Activated CD4-positive, alpha-beta T cell treated with anti-CD3 and anti-CD28 coated beads for 4 hours (primary cell): ENCODE data around the gene IGF2BP2.
"Not testable (repeated sequence)": the region's sequence is repeated elsewhere in the genome, so short reads cannot be mapped to it uniquely, and the experiment has no call there.

Experiments used
- DNase-seq, 2 donors: peaks; one replicate each; pipeline ENCODE4 v3.0.0-alpha.2; 2020

Gene IGF2BP2

DNA sequence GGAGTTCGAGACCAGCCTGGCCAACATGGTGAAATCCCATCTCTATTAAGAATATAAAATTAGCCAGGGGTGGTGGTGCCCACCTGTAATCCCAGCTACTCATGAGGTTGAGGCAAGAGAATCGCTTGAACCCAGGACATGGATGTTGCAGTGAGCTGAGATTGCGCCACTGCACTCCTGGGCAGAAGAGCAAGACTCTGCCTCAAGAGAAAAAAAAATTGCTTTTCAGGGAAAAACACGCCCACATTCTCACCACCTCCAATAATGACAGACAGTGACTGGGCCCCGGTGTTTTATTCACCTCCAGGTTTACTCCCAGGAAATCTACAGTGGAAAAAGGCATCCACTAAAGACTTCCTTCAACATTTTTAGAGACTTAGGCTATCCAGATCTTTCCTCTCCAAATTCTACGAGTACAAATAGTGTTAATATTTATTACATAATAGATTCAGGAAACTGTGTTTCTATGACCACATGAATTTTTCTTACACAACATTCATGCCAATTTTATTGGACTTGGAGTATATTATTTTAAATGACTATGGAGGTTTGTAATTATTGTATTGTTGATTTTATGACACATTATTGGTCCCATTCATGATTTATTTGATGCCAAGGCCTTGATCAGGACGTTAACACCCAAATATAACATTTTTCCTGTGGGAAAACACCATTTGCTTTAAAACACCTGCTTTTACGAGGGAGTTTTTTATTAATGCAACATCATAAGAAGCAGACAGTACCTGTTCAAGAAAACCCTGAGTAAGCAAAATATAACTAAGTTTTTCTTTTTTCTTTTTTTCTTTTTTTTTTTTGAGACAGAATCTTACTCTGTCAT lies 26.6 kb downstream of the IGF2BP2 start:
- DNase-seq = no peak

DNA sequence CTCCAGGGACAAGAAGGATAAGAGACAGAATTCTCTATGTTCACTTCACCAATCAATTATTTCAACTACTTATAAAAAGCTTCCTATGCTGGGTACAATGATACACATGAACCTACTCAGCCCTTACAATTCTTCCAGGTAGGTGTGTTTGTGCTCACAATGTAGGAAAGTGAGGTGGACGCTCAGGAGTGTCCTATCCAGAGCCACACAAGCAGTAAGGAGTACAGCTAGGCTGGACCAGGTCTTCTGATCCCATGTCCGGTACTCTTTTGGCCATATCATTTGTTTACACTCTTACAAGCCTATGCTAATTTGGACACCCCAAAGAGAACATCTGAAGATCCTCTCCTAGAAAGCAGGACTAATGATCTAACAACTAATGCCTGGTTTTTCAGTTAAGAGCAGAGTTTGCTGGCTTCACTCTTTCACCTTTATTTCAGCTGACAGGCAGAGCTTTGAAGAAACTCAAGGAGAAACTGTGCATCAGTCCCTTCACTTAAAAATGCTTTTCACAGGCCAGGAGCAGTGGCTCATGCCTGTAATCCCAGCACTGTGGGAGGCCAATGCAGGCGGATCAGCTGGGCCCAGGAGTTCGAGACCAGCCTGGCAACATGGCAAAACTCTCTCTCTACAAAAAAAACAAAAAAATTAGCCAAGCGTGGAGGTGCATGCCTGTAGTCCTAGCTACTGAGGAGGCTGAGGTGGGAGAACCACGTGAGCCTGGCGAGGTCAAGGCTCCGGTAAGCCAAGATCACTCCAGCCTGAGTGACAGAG lies 27.5 kb downstream of the IGF2BP2 start:
- no peak for DNase-seq

DNA sequence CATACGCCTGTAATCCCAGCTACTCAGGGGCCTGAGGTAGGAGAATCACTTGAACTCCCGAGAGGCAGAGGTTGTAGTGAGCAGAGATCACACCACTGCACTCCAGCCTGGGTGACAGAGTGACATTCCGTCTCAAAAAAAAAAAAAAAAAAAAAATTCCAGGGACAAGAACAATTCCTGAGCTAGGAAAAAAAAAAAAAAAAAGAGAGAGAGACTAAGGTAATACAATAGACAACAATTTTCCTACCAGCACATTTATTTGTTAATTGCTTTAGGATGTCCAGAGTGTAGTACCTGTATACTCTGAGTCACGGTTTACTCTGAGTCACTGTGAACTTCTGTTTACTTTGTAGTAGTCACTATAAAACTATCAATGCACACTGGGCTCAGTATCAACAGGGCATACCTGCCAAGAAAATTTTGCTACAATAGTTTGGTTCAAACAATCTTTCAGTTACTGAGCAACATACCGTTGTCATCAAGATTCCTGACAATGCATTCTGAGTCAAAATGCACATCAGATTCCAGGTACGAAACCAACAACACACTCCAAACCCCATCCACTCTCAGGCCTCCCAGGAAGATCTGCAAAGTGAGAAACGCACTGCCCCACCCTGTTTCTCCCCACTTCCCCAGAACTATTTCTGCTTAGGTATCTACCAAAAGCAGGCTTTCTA lies 28.3 kb downstream of the IGF2BP2 start:
- DNase-seq = no peak

DNA sequence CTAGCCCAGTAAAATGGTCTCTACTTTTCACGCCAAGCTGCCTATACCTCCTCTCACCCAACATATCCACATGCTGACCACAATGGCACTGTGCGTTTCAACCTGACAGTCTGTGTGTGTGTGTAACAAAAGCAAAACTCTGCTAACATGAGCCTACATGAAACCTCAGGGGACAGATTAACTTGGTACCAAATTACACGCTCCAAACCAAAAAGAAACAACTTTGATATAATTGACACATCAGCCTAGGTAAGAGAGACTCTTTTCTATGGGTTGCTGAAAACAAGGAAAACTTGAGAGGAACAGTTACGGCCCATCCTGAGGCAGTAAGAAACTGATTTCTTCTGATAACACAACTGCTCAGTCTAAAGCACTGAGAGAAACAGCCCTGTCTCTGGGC lies 31.5 kb downstream of the IGF2BP2 start:
- DNase-seq = no peak

DNA sequence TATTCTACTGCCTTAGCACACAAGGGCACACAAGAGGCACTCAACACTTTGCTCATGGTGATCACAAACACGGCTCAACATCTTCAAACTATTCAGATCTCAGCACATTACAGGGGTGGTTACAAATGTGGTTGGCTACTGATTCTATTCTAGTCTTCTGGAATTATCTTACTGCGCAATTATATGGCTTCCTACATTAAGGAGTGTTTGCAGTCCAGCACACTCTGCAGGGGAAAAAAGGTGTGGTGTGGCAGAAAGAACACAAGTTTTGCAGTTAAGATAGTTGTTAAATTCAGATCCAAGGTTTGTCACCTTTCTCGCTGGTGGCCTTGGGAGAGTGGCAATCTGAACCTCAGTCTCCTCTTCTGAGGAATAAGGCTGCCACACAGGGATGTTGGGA lies 31.9 kb downstream of the IGF2BP2 start:
- no peak for DNase-seq

GRCh38 chr3:185789891-185790830 lies 34.7 kb downstream of the IGF2BP2 start:
- DNase-seq = no peak

DNA sequence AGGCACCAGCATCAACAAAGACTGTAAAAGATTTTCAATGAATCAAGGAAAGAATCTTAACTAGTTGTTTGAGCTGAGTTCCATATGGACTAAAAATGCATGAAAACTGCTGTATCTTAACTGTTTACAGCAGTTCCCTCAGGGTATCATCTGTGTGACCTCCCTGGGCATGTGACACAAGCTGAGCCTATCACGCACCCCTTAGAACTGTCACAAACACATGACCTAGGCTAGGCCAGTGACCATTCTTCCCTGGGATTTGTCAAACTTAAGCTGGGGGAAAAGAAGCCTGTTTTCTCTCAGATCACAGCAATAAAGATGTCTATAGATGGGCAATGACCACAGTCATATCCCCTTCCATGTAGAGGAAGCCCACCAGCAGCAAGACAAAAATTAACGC lies 35.7 kb downstream of the IGF2BP2 start:
- DNase-seq = no peak

DNA sequence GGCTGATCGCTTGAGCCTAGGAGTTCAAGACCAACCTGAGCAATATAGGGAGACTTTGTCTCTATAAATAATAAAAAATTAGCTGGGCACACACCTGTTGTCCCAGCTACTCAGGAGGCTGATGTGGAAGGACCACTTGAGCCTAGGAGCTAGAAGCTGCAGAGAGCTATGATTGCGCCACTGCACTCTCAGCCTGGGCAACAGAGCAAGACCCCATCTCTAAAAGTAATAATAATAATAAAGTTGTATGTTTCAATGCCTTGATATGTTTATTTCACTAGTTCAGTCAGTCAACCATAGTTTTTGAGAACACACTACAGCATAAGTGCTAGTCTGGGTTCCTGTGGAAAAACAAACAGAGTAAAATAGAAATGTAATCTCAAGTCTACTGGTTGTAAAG lies 36.5 kb downstream of the IGF2BP2 start:
- DNase-seq = no peak

DNA sequence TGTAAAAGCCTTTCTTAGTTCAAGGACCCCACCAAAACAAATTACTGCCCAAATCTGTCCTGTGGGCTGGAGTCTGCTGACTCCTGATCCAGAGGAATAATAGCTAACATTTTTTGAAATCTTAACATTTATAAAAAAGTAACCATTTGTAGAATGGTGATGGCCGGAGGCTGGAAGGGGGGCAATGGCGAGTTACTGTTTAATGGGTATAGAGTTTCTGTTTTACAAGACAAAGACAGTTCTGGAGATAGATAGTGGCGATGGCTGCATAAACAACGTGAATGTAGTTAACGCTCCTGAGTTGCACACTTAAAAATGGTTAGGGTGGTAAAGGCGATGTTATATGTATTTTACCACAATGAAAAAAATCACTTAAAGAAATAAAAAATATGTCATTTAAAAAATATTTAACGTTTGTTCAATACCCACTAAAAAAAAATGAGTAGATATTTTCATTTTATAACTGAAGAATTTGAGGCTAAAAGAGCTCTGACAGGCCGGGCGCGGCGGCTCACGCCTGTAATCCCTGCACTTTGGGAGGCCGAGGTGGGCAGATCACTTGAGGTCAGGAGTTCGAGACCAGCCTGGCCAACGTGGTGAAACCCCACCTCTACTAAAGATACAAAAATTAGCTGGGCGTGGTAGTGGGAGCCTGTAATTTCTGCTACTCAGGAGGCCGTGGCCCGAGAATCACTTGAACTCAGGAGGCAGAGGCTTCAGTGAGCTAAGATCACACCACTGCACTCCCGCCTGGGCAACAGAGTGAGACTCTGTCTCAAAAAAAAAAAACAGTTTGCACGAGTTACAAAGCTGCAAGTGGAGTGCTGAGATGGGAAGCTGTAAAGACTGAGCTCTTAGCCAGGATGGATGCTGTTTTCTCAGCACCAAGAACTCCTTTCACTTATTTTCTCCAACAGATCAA lies 37.6 kb downstream of the IGF2BP2 start:
- DNase-seq = no peak

- DNase-seq = not testable (repeated sequence)
Measured at GRCh38 chr3:185786258-185786657, 38.6 kb downstream of the IGF2BP2 start.

DNA sequence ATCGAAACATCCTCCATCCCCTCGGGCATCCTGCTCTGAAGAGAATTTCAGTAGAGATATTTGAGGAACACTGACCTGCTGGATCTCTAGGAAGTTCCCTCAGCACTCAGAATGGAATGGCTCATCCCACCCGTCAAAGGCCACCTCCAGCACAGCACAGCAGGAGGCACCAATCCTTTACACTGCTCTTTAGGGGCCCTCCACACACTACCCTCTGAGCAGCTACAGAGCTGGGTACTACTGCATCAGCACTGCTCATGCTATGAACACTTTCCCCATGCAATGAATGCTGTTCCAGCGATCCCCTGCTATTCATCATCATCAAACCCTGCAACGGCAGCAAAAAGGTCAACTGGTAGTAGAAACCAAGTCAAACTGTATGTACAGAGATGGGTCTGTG lies 40.5 kb downstream of the IGF2BP2 start:
- DNase-seq = no peak

GRCh38 chr3:185781759-185782158 lies 43.1 kb downstream of the IGF2BP2 start:
- no peak for DNase-seq

- no peak for DNase-seq
Measured at GRCh38 chr3:185779461-185779860, 45.4 kb downstream of the IGF2BP2 start.

- no peak for DNase-seq
Measured at GRCh38 chr3:185778821-185779220, 46.0 kb downstream of the IGF2BP2 start.

GRCh38 chr3:185778094-185778493 lies 46.7 kb downstream of the IGF2BP2 start:
- no peak for DNase-seq

- no peak for DNase-seq
Measured at GRCh38 chr3:185770109-185770508, 54.7 kb downstream of the IGF2BP2 start.

DNA sequence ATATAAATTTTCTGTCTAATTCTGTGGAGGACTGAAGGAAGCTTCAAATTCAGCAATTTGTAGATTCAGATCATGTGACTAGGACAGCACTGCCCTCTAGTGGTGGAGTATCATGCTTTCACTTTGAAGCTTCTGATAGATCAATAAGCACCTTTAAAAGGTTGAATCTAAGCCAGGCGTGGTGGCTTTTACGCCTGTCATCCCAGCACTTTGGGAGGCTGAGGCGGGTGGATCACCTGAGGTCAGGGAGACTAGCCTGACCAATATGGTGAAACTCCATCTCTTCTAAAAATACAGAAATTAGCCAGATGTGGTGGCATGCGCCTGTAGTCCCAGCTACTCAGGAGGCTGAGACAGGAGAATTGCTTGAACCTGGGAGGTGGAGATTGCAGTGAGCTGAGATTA lies 56.3 kb downstream of the IGF2BP2 start:
- peak; percentile 16 to 50 for DNase-seq

DNA sequence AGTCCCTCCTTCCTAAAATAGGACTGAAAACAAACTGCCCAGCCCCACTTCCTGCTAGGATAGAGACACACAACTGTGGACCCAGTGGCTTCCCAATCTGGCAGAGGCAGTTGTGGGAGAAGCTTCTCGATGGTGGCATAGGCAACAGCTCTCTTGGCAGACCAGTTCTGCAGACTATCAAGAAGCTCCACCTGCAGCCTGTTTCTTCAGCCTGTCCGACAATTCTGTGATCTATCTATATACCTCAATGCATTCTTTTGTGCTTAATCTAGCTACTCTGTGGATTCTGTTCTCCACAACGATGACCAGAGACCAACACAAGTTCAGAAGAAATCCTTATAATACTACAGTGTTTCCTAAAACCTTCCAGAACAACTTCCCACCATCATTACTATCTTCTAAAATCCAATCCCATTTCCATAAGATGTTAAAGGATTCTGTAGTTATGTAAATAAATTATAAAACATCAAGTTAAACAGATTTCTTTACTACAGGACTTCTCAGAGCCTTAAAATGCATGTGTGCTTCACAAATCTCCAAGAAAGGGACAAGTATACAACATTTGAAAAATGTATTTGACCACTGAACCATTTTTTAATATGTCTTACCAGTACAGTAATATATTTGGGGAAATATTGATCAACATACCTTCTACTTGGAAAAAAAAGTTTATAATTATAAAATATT lies 57.7 kb downstream of the IGF2BP2 start:
- DNase-seq = no peak

- DNase-seq = no peak
Measured at GRCh38 chr3:185766329-185767001, 58.4 kb downstream of the IGF2BP2 start.

DNA sequence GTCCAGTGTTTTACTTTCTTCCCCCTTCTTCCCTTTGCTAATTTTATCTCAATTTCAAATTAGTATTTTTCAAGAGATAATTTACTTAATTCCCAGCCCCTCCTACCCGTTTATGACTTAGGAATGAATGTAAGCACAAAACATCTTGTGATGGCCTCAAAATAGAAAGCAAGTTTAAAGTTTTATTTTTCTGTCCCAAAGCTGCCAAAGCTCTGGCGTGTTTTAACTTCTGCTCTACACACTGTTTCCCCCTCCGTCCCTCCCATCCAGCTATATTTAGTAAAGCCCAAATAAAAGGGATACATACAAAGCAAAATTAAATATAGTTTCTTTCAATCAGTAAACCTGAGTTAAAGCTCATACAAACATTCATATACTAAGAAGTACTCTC lies 59.9 kb downstream of the IGF2BP2 start:
- no peak for DNase-seq
